ENCODE measurements around the gene LZIC. TPM values are rescaled to one million over a fixed set of nuclear protein-coding genes. Genes with fewer than 3 reads are reported as not detected.
A peak's percentile ranks its signal among the peaks of the same experiment; 100 is the strongest.

Gene LZIC
- total and polyA plus RNA-seq, 2 of the 13 experiments (the other 11 are each of a cell fraction or from before 2014, with no cell fraction given): 25.2 to 71.8 TPM

DNA sequence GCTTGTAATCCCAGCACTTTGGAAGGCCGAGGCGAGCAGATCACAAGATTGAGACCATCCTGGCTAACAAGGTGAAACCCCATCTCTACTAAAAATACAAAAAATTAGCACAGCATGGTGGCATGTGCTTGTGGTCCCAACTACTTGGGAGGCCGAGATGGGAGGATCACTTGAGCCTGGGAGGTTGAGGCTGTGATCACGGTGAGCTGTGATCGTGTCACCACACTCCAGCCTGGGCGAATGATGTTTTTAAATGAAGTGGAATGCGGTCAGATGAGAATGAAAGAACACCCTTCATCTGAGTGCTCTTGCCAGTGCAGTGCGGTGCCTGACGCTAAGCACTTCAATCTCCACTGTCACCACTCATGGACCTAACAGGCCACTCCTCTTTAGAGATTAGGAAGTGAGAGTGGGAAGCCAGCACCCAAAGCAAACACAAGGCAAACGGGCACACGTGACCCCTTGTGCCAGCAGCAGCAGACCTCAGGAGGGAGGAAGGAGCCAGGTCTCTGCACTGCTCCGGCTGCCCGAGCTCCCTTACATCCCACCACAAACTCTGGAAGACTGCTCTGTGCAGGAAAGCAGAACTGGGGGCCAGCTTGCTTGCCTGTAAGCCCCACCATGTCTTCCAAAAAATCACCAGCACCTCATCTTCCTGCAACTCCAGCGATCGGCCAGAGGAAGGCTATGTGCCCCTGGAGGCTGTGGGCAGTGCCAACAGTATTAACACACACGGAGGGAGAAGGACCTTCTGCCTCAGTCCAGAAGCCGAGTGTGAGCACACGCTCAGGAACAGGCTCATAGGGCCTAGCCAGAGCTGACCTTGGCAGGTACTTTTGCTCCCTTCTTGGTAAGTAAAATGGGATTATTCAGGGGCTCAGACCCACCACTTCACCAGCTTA is 42.8 kb downstream of the LZIC start (continued):
- TF ChIP-seq, protein P1, sequence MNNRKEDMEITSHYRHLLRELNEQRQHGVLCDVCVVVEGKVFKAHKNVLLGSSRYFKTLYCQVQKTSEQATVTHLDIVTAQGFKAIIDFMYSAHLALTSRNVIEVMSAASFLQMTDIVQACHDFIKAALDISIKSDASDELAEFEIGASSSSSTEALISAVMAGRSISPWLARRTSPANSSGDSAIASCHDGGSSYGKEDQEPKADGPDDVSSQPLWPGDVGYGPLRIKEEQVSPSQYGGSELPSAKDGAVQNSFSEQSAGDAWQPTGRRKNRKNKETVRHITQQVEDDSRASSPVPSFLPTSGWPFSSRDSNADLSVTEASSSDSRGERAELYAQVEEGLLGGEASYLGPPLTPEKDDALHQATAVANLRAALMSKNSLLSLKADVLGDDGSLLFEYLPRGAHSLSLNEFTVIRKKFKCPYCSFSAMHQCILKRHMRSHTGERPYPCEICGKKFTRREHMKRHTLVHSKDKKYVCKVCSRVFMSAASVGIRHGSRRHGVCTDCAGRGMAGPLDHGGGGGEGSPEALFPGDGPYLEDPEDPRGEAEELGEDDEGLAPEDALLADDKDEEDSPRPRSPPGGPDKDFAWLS (CRISPR knock-in tag; IDR thresholded peaks at IDR 0.05; ENCODE audit: borderline replicate concordance): no peak
- TF ChIP-seq HOXA5 (CRISPR knock-in tag; IDR thresholded peaks at IDR 0.05): no peak
- TF ChIP-seq ZNF431 (CRISPR knock-in tag; IDR thresholded peaks at IDR 0.05; ENCODE audit: borderline replicate concordance, low read depth): no peak
- TF ChIP-seq MIXL1 (CRISPR knock-in tag; IDR thresholded peaks at IDR 0.05): no peak
- no peak for TF ChIP-seq JUND (CRISPR knock-in tag; IDR thresholded peaks at IDR 0.05)
- no peak for TF ChIP-seq ZFP62 (CRISPR knock-in tag; IDR thresholded peaks at IDR 0.05)
- TF ChIP-seq THYN1 (CRISPR knock-in tag; IDR thresholded peaks at IDR 0.05; ENCODE audit: borderline replicate concordance, low read depth): no peak
- no peak for TF ChIP-seq YY1 (IDR thresholded peaks at IDR 0.05; ENCODE audit: insufficient read depth, insufficient replicate concordance, low read depth, low read length)
- TF ChIP-seq ZNF501 (CRISPR knock-in tag; IDR thresholded peaks at IDR 0.05): no peak
- no peak for TF ChIP-seq ZNF33A (CRISPR knock-in tag; IDR thresholded peaks at IDR 0.05; ENCODE audit: borderline replicate concordance)
- no peak for TF ChIP-seq ZNF124 (CRISPR knock-in tag; IDR thresholded peaks at IDR 0.05)
- no peak for TF ChIP-seq ZNF17 (CRISPR knock-in tag; IDR thresholded peaks at IDR 0.05)
- no peak for TF ChIP-seq SYNCRIP (IDR thresholded peaks at IDR 0.05; ENCODE audit: insufficient read depth, low read depth, low read length)
- no peak for TF ChIP-seq ZNF337 (CRISPR knock-in tag; IDR thresholded peaks at IDR 0.05; ENCODE audit: borderline replicate concordance, low read depth)
- no peak for TF ChIP-seq KLF13 (CRISPR knock-in tag; IDR thresholded peaks at IDR 0.05)
- TF ChIP-seq, protein P2, sequence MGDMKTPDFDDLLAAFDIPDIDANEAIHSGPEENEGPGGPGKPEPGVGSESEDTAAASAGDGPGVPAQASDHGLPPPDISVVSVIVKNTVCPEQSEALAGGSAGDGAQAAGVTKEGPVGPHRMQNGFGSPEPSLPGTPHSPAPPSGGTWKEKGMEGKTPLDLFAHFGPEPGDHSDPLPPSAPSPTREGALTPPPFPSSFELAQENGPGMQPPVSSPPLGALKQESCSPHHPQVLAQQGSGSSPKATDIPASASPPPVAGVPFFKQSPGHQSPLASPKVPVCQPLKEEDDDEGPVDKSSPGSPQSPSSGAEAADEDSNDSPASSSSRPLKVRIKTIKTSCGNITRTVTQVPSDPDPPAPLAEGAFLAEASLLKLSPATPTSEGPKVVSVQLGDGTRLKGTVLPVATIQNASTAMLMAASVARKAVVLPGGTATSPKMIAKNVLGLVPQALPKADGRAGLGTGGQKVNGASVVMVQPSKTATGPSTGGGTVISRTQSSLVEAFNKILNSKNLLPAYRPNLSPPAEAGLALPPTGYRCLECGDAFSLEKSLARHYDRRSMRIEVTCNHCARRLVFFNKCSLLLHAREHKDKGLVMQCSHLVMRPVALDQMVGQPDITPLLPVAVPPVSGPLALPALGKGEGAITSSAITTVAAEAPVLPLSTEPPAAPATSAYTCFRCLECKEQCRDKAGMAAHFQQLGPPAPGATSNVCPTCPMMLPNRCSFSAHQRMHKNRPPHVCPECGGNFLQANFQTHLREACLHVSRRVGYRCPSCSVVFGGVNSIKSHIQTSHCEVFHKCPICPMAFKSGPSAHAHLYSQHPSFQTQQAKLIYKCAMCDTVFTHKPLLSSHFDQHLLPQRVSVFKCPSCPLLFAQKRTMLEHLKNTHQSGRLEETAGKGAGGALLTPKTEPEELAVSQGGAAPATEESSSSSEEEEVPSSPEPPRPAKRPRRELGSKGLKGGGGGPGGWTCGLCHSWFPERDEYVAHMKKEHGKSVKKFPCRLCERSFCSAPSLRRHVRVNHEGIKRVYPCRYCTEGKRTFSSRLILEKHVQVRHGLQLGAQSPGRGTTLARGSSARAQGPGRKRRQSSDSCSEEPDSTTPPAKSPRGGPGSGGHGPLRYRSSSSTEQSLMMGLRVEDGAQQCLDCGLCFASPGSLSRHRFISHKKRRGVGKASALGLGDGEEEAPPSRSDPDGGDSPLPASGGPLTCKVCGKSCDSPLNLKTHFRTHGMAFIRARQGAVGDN (CRISPR knock-in tag; IDR thresholded peaks at IDR 0.05): peak; percentile 82
- TF ChIP-seq ATAD3A (CRISPR knock-in tag; IDR thresholded peaks at IDR 0.05): no peak
- TF ChIP-seq KMT2A (CRISPR knock-in tag; IDR thresholded peaks at IDR 0.05): peak; percentile 71
- TF ChIP-seq, protein P3, sequence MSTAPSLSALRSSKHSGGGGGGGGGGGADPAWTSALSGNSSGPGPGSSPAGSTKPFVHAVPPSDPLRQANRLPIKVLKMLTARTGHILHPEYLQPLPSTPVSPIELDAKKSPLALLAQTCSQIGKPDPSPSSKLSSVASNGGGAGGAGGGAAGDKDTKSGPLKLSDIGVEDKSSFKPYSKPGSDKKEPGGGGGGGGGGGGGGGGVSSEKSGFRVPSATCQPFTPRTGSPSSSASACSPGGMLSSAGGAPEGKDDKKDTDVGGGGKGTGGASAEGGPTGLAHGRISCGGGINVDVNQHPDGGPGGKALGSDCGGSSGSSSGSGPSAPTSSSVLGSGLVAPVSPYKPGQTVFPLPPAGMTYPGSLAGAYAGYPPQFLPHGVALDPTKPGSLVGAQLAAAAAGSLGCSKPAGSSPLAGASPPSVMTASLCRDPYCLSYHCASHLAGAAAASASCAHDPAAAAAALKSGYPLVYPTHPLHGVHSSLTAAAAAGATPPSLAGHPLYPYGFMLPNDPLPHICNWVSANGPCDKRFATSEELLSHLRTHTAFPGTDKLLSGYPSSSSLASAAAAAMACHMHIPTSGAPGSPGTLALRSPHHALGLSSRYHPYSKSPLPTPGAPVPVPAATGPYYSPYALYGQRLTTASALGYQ (CRISPR knock-in tag; IDR thresholded peaks at IDR 0.05): no peak
- peak; percentile 68 for TF ChIP-seq GATAD2A (CRISPR knock-in tag; IDR thresholded peaks at IDR 0.05)
- TF ChIP-seq ZKSCAN5 (CRISPR knock-in tag; IDR thresholded peaks at IDR 0.05): peak; percentile 90; the same call in 1 of the 2 replicates
